Panc1 (cell line): ENCODE data around the gene ABTB2. TPM values are rescaled to one million over a fixed set of nuclear protein-coding genes. Genes with fewer than 3 reads are reported as not detected.

Experiments used
- ATAC-seq: fragments of 200-7000 bp; cut with Tn5 transposase; 2 replicates; pipeline ENCODE4 v1.9.1; 2020; ENCODE audit warnings: mild to moderate bottlenecking, moderate library complexity
- BruUV-seq: library from RNA; stranded (reverse); fragments of 400-500 nt; replicated peaks from 2 replicates; lab custom pipeline; 2021; lab: Mats Ljungman, UMichigan
- CTCF ChIA-PET: fragments of 300-600 bp; sonication (Branson Sonifier 250); formaldehyde crosslinking; loops from one replicate; lab custom pipeline; 2022; ENCODE audit warnings: antibody characterized with exemption; lab: Charles Lee
- POLR2A ChIA-PET: fragments of 300-600 bp; sonication (Branson Sonifier 250); formaldehyde crosslinking; loops from one replicate; lab custom pipeline; 2022; ENCODE audit warnings: antibody characterized with exemption; lab: Charles Lee
- DNase-seq: peaks from one replicate; pipeline ENCODE4 v3.0.0-alpha.2; 2010; ENCODE audit warnings: low read depth, low spot score
- H3K27ac ChIP-seq: 2 replicates; pipeline ENCODE4 v1.5.1; 2011; ENCODE audit warnings: mild to moderate bottlenecking, low read length, inconsistent platforms
- H3K27me3 ChIP-seq: fragments of 200-500 bp; sonication (Bioruptor generic); 2 replicates; pipeline ENCODE4 v1.6.0; 2014; ENCODE audit warnings: low read length, inconsistent platforms; ENCODE audit not compliant: control insufficient read depth, insufficient read depth
- H3K36me3 ChIP-seq: fragments of 200-500 bp; sonication (Bioruptor generic); 2 replicates; pipeline ENCODE4 v1.5.1; 2014; ENCODE audit warnings: inconsistent platforms, mild to moderate bottlenecking, low read length, moderate library complexity; ENCODE audit not compliant: control insufficient read depth, insufficient read depth
- H3K4me1 ChIP-seq: 2 replicates; pipeline ENCODE4 v1.5.1; 2011; ENCODE audit warnings: inconsistent platforms, mild to moderate bottlenecking, low read length, moderate library complexity; ENCODE audit not compliant: control insufficient read depth, insufficient read depth
- H3K4me3 ChIP-seq, 2 experiments: 2 replicates each; pipeline ENCODE4 v1.5.1; 2011 to 2012; ENCODE audit warnings: low read depth in 2 of 2, low read length in 2 of 2, mild to moderate bottlenecking in 2 of 2, inconsistent platforms in 1 of 2, moderate library complexity in 1 of 2
- H3K9me3 ChIP-seq: fragments of 200-500 bp; sonication (Bioruptor generic); 2 replicates; pipeline ENCODE4 v1.5.1; 2014; ENCODE audit warnings: low read depth, mild to moderate bottlenecking, inconsistent platforms, low read length, moderate library complexity; ENCODE audit not compliant: control insufficient read depth, insufficient read depth
- POLR2AphosphoS5 ChIP-seq: IDR thresholded peaks from 2 replicates; pipeline ENCODE4 v1.6.1; 2012; ENCODE audit warnings: mild to moderate bottlenecking, low read depth, low read length, moderate library complexity
- SIN3A ChIP-seq: IDR thresholded peaks from 2 replicates; pipeline ENCODE4 v1.6.1; 2012; ENCODE audit warnings: low read depth, mild to moderate bottlenecking, low read length, moderate library complexity, borderline replicate concordance; ENCODE audit not compliant: insufficient read depth
- TCF7L2 ChIP-seq: IDR thresholded peaks from 2 replicates; pipeline ENCODE4 v1.6.1; 2011; ENCODE audit warnings: mild to moderate bottlenecking, low read depth, low read length, inconsistent platforms
- in situ Hi-C: cut with HindIII; loops from 2 replicates; pipeline ENCODE4 v1.10.0; 2016; ENCODE audit warnings: low sequenced_read_pairs, low pct_unique_long_range_greater_than_20kb
- intact Hi-C: fragments of 100-400 bp; cut with micrococcal nuclease; formaldehyde crosslinking; loops from one replicate; pipeline ENCODE4 v1.10.0; 2022; ENCODE audit not compliant: unreplicated experiment
- total RNA-seq: library from RNA; stranded (reverse); gene quantifications from one replicate; pipeline ENCODE4 v1.2.1, GENCODE V29; 2021; ENCODE audit not compliant: unreplicated experiment
- TF ChIP-seq, protein P1 (sequence below), 2 experiments: IDR thresholded peaks; 2 replicates each; pipeline ENCODE4 v1.6.1; 2011 to 2012; ENCODE audit warnings: low read depth in 2 of 2, control low read depth in 1 of 2, low read length in 1 of 2, mild to moderate bottlenecking in 1 of 2, moderate library complexity in 1 of 2; ENCODE audit not compliant: insufficient read depth in 1 of 2
- TF ChIP-seq, protein P2 (sequence below): fragments of 450-650 bp; IDR thresholded peaks from 2 replicates; pipeline ENCODE4 v1.5.1; 2017; ENCODE audit warnings: mild to moderate bottlenecking

ABTB2 gene
- total RNA-seq, 1 experiment from 2014 or later, result 22.7 TPM

DNA sequence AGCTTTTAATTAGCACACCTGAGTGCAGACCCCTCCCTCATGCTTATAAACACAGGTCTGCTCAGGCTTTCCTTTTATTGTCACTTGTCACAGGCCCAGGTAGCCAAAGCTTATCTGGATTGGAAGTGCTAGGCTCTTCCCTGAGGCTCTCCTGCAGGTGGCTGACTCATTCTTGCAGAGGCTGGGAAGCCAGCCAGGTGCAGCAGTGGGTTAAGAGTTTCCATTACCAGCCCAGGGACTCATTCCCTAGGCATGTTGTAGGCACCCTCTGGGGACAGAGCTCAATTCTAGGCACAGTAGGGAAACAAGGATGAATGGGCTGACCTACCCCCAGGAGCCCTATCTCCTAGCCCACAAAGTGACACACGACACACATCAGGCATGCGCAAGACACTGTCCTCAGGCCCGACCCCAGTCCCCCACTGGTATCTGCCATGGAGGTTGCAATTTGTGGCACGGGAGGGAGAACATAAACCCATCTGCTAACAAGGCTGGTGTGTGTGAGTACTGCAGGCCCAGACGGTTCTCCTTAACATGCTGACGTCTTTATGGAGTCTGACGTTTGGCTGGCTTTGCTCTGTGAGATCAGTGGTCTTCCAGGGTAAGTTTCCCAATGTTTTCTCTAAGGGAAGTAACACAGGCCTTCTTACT is 94.2 kb downstream of the ABTB2 start:
- ATAC-seq (peak; percentile 93), DNase-seq (peak; percentile 81)
- intact Hi-C loops, result no loop called here
- H3K27me3 ChIP-seq, result no peaks in the 10 kb centered on the region
- peak overlapping the region; percentile 87 for H3K27ac ChIP-seq
- no peaks in the 10 kb centered on the region for H3K36me3 ChIP-seq
- TF ChIP-seq TCF7L2 (peak; percentile 55; the same call in 1 of the 2 replicates), POLR2AphosphoS5 (peak; percentile 65; the same call in 1 of the 2 replicates), SIN3A (no peak)
- TF ChIP-seq, protein P1, sequence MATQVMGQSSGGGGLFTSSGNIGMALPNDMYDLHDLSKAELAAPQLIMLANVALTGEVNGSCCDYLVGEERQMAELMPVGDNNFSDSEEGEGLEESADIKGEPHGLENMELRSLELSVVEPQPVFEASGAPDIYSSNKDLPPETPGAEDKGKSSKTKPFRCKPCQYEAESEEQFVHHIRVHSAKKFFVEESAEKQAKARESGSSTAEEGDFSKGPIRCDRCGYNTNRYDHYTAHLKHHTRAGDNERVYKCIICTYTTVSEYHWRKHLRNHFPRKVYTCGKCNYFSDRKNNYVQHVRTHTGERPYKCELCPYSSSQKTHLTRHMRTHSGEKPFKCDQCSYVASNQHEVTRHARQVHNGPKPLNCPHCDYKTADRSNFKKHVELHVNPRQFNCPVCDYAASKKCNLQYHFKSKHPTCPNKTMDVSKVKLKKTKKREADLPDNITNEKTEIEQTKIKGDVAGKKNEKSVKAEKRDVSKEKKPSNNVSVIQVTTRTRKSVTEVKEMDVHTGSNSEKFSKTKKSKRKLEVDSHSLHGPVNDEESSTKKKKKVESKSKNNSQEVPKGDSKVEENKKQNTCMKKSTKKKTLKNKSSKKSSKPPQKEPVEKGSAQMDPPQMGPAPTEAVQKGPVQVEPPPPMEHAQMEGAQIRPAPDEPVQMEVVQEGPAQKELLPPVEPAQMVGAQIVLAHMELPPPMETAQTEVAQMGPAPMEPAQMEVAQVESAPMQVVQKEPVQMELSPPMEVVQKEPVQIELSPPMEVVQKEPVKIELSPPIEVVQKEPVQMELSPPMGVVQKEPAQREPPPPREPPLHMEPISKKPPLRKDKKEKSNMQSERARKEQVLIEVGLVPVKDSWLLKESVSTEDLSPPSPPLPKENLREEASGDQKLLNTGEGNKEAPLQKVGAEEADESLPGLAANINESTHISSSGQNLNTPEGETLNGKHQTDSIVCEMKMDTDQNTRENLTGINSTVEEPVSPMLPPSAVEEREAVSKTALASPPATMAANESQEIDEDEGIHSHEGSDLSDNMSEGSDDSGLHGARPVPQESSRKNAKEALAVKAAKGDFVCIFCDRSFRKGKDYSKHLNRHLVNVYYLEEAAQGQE (IDR thresholded peaks at IDR 0.05; ENCODE audit: insufficient read depth in 1 of 2, low read depth in 2 of 2, low read length in 1 of 2), result no peak
- TF ChIP-seq, protein P2, sequence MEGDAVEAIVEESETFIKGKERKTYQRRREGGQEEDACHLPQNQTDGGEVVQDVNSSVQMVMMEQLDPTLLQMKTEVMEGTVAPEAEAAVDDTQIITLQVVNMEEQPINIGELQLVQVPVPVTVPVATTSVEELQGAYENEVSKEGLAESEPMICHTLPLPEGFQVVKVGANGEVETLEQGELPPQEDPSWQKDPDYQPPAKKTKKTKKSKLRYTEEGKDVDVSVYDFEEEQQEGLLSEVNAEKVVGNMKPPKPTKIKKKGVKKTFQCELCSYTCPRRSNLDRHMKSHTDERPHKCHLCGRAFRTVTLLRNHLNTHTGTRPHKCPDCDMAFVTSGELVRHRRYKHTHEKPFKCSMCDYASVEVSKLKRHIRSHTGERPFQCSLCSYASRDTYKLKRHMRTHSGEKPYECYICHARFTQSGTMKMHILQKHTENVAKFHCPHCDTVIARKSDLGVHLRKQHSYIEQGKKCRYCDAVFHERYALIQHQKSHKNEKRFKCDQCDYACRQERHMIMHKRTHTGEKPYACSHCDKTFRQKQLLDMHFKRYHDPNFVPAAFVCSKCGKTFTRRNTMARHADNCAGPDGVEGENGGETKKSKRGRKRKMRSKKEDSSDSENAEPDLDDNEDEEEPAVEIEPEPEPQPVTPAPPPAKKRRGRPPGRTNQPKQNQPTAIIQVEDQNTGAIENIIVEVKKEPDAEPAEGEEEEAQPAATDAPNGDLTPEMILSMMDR, result no peak
- no peak overlapping the region for H3K4me3 ChIP-seq
- in situ Hi-C loops, result no loop called here
- no TSS peak for BruUV-seq
- H3K9me3 ChIP-seq, result no peaks in the 10 kb centered on the region
- peaks cover 52% of the 10 kb centered on the region for H3K4me1 ChIP-seq
- POLR2A ChIA-PET, result interaction anchor here (0.5 kb wide), 1 partner anchor 527 kb away, joined by 4 read pairs; no protein-coding TSS in a partner anchor
- CTCF ChIA-PET, result no interaction called here

DNA sequence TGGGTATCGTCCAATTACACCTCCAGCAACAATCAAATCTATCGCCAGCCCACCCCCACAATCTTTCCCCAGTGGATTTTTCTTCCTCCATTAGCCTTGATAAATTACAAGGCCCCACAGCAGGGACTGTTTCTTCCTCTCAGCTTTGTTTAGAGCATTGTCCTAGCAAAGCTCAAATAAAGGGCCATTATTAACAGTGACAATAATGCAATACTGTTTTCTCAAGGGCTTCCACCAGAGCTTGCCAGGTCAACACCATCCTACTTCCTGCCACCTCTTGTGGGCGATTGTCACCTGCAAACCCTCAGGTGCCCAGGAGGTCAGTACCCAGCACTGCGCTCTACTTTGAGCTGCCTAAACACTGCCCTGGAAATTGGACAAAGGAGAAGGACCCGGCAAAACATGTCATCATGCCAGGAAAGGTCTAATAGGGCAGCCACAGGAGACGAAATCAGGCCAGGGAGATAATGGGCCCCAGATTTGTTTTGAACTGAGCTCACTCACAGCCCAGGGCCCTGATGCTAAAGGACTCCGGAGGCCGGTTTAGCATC is 95.2 kb downstream of the ABTB2 start:
- TF ChIP-seq, protein P1 (IDR thresholded peaks at IDR 0.05; ENCODE audit: insufficient read depth in 1 of 2, low read depth in 2 of 2, low read length in 1 of 2), result no peak
- no peak for TF ChIP-seq TCF7L2
- no peak for TF ChIP-seq SIN3A
- no peak for TF ChIP-seq POLR2AphosphoS5
- TF ChIP-seq, protein P2, result no peak
- in situ Hi-C loops (no loop called here), intact Hi-C loops (no loop called here)
- DNase-seq, result no peak
- no peaks in the 10 kb centered on the region for H3K36me3 ChIP-seq
- ChIA-PET CTCF (no interaction called here), POLR2A (interaction anchor here (0.5 kb wide), 1 partner anchor 526 kb away, joined by 4 read pairs; no protein-coding TSS in a partner anchor)
- H3K4me3 ChIP-seq, result no peak overlapping the region
- no TSS peak for BruUV-seq
- H3K9me3 ChIP-seq, result no peaks in the 10 kb centered on the region
- peak overlapping the region; percentile 87 for H3K27ac ChIP-seq
- H3K27me3 ChIP-seq, result no peaks in the 10 kb centered on the region
- ATAC-seq, result no peak
- peaks cover 52% of the 10 kb centered on the region for H3K4me1 ChIP-seq
